Gastroesophageal sphincter (tissue), 3 donors: ENCODE measurements around the gene TANGO6.

Source experiments
- EP300 ChIP-seq: sonication (generic); formaldehyde crosslinking; IDR thresholded peaks from one replicate; pipeline ENCODE4 v1.6.1; 2017; ENCODE audit warnings: antibody characterized with exemption, mild to moderate bottlenecking
- POLR2A ChIP-seq, 2 donors: fragments of 450-650 bp; IDR thresholded peaks; one replicate each; pipeline ENCODE4 v1.6.1; 2017; ENCODE audit warnings: antibody characterized with exemption in 2 of 2, mild to moderate bottlenecking in 2 of 2, moderate library complexity in 1 of 2
- TF ChIP-seq, protein P1 (sequence below), 4 experiments: fragments of 200-600 bp in 2 of 4; fragments of 450-650 bp in 2 of 4; sonication (generic) in 1 of 4; IDR thresholded peaks; one replicate each; pipeline ENCODE4 v1.5.1; 2017 to 2019; ENCODE audit warnings: antibody characterized with exemption in 4 of 4, mild to moderate bottlenecking in 2 of 4, moderate library complexity in 2 of 4

DNA sequence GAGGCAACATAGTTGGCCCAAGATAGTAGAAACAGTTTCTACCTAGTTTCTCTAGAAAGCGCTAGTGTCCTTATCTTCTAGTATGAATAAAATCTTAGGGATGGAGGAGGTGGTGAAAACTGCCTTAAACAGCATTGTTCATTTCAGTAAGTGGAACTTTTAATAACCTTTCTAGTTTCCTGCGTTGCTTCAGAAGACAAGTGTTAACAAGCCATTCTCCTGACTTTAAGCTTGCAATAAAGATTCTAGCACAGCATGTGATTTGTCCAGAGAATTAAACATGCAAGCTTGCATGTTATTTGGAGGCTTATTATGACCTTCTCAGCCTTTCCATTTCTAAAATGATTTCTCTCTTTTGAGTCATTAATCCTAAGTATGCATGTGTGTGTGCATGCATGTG, 72.3 kb downstream of the TANGO6 start:
- TF ChIP-seq POLR2A (IDR thresholded peaks at IDR 0.05) (no peak), EP300 (no peak)
- TF ChIP-seq, protein P1, sequence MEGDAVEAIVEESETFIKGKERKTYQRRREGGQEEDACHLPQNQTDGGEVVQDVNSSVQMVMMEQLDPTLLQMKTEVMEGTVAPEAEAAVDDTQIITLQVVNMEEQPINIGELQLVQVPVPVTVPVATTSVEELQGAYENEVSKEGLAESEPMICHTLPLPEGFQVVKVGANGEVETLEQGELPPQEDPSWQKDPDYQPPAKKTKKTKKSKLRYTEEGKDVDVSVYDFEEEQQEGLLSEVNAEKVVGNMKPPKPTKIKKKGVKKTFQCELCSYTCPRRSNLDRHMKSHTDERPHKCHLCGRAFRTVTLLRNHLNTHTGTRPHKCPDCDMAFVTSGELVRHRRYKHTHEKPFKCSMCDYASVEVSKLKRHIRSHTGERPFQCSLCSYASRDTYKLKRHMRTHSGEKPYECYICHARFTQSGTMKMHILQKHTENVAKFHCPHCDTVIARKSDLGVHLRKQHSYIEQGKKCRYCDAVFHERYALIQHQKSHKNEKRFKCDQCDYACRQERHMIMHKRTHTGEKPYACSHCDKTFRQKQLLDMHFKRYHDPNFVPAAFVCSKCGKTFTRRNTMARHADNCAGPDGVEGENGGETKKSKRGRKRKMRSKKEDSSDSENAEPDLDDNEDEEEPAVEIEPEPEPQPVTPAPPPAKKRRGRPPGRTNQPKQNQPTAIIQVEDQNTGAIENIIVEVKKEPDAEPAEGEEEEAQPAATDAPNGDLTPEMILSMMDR (IDR thresholded peaks at IDR 0.05): no peak
